Tibial nerve (tissue), 4 donors: ENCODE measurements around the gene OR1N1.

ENCODE experiments used
- CTCF ChIP-seq, 5 experiments: fragments of 200-600 bp in 3 of 5; fragments of 450-650 bp in 2 of 5; sonication (generic) in 3 of 5; IDR thresholded peaks; one replicate each; pipeline ENCODE4 v1.5.1; 2016 to 2019; ENCODE audit warnings: antibody characterized with exemption in 5 of 5, mild to moderate bottlenecking in 3 of 5, moderate library complexity in 2 of 5
- EP300 ChIP-seq, 2 donors: sonication (generic); formaldehyde crosslinking; IDR thresholded peaks; one replicate each; pipeline ENCODE4 v1.6.1; 2017; ENCODE audit warnings: antibody characterized with exemption in 2 of 2, mild to moderate bottlenecking in 1 of 2
- POLR2A ChIP-seq, 2 donors: fragments of 450-650 bp; IDR thresholded peaks; one replicate each; pipeline ENCODE4 v1.6.1; 2017; ENCODE audit warnings: antibody characterized with exemption in 2 of 2, mild to moderate bottlenecking in 2 of 2, moderate library complexity in 2 of 2

GRCh38 chr9:122479062-122479461 lies 48.0 kb downstream of the OR1N1 start:
- TF ChIP-seq CTCF (IDR thresholded peaks at IDR 0.05): no peak
- no peak for TF ChIP-seq POLR2A (IDR thresholded peaks at IDR 0.05)
- TF ChIP-seq EP300 (IDR thresholded peaks at IDR 0.05): no peak
